ENCODE results near the gene NEXN.
"Not testable (repeated sequence)": the region's sequence is repeated elsewhere in the genome, so short reads cannot be mapped to it uniquely, and the experiment has no call there.

Gene NEXN

GRCh38 chr1:77972080-77972479 is 83.7 kb downstream of the NEXN start:
- DNase-seq, result no peak

DNA sequence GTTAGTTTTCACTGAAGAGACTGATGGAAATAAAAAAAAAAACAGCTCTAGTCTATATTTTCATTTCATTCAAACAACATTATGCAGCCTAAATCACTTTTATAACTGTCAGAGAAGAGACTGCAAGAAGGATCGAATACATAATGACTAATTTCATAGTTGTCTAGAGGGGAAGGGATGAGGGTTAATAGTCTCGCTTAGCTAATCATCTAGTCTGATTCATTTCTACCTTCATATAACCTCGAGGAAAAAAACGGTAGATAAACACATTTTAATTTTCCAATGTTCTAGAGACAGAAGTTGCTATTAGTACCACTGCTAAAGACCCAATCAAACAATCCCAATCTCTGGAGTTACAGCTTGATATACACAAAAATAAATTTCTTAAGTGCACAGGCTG is 87.0 kb downstream of the NEXN start:
- DNase-seq, result peak; percentile 6

DNA sequence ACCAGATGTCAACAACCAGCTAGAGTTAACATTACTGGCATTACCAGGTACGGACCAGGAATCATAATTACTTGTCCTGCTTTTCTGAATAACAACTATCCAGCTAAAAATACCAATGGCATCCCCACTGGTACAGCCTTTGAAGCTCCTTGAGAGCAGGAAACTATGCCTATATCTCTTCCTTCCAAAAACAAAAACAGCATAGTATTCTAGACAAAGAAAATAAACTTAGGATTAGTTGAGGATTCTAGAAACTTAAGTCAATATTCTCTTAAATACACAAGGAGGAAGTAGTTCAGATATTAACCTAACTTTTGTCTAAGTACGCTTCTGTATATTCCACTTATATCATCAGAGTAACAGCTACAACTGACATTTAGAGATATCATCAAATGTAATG is 87.5 kb downstream of the NEXN start:
- no peak for DNase-seq

DNA sequence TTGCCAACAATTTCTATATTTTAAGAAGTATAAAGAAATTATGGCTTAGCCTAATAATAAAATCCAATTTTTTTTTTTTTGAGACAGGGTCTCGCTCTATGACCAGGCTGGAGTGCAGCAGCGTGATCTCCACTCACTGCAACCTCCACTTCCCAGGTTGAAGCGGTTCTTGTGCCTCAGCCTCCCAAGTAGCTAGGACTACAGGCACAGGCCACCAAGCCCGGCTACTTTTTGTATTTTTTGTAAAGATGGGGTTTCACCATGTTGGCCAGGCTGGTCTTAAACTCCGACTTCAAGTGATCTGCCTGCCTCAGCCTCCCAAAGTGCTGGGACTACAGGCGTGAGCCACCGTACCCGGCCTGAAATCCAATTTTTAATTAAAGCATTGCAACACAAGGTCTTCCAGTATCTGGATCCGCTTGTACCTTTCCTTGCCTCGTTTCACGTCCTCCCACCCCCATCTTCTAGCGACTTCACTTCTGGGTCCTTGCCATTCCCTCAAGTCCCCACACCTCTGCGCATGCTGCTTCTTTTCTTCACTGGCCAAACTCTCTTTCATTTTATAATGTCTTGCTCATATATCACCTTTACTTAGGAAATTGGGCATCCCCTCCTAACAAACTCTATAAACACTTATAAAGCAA is 88.1 kb downstream of the NEXN start:
- DNase-seq, result no peak

DNA sequence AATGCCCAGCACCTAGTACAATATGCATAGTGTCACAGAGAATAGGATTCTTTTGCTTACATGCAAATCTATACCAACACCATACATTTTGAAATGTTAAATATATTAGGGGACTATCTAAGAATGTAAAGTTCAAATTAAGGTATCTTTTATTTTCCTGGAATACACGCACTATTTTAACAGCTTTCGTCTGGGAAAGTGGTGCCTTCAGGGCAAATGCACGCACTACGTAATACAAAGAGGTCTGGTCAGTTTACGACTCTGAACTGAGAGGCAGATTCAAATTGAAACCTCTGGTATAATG is 89.5 kb downstream of the NEXN start:
- no peak for DNase-seq

DNA sequence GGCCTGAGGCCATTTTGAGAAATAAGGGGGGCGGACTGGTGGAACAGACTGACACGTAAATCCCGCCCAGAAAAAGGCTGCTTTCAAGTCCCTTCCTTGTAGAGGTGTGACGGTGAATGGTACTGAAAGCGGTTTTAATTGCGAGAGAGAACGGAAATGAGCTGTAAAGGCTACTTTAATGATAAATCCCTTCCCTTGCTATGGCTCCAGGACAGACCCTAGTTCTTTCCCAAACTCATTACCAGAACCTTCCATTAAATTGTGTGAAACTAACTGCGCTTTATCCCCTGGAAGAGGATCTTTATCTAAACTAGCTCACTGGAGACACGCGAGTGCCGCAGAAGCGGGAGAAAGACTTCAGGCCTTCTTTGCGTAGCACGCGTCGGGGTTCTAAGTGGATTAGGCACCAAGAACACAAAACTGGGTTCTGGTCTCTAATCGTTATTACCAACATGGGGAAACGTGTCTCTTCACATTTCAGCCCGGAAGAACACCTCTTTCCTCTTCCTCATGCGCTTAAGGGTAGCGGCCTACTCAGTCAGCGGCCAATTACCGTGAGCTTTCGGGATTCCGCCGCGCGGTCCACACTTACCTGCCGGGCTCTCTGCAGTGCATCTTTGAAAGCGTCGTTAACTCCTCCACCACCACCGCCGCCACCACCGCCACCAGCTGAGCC is 90.0 kb downstream of the NEXN start:
- peak; percentile 82 for DNase-seq

DNA sequence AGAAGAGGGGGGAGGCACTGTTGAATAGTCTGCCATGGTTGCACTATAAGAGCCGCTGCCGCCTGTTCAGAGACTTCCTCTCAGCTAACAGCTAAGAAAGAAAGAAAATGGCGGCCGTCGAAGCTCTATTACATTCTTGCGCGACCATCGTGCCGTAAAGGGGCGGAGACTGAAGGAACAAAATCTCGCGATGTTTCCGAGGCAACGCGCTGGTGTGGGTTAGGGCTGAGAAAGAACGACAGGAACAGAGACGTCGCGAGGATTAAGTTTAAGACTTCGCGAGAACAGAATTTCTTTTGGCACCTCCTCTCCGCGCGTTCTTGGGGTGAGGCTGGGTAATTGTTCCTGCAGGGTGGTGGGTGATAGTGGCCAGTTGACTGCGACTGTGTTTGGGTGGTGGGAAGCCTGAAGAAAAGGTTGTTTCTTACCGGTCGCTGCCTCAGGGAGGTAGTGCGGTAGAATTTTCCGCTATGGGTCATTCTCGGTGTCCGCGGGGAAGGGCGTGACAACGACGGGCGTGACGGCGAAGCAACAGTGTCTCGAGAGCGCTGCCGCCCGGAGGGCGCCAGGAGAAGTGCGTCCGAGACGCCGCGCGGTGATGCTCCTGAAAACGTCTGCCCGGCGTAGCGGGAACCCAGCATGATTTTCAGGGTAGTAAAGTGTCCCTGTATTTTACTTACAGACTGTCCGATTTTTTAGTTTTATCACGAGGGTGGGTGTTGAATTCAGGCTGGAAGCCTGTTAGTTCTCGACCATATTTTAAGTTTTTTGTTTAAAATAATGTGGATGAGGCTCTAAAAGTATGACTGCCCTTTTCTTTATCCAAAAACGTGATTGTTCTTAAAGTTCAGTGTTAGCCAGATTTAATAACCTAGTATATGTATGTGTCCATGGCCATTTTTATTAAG is 90.8 kb downstream of the NEXN start, which contains the start of gene FUBP1:
Gene FUBP1, minus strand, starts transcription at position 104 of the 908 bp plus-strand sequence. Its CDS starts 68 bp downstream, at position 36.
- peak; percentile 96 for DNase-seq

GRCh38 chr1:77983352-77983996 is 95.0 kb downstream of the NEXN start:
- not testable (repeated sequence) for DNase-seq

DNA sequence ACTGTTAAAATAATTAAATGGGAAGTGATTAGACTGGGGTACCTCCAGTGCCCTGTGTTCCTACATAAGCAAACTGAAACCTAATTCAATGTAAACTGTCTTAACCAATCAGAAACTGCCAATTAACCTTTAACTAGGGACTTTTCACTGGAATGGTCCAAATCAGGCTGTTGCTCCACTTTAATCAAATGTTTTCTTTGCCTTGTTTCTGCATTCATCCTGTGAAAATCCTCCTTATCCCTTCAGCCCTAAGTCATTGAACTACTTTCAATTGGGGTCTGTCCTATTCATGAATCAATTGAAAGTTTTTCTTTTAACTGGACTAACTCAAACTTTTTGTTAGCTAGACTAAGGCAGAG is 95.6 kb downstream of the NEXN start:
- no peak for DNase-seq

DNA sequence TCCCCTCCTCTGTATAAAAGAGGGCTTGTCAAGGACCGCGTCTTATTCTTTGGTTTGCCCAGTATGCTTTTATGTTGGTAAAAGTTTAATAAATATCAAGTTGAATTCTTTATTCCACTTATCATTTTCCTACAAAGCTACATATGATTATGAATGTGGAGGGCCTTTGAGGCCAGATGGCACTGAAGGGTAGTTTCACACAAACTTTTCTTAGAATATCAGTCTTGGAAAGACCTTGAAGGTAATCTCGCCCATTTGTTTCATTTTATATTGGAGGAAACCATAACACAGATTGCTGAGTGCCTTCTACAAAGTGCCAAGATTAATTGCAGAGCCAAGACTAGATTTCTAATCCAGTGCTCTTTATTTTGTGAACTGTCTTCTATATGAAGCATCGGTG is 96.2 kb downstream of the NEXN start:
- no peak for DNase-seq

DNA sequence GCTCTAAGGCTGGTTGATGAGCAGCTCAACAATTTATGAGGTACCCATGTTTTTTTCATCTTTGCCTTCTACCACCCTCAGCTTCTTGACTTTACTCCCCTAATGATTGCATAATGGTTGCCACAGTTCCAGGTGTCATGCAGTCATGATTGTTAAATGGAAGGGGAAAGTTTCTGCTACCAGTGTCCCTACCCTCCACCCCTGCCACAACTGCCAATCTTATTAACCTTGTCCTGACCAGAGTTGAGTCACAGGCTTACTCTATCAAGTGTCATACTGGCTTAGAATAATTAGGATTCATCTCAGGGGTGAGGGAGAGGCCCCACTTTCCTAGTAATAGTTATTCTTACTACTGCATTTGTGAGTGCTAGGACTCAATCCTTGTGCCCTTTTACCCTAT is 98.4 kb downstream of the NEXN start:
- DNase-seq, result no peak

- DNase-seq, result no peak
Measured at GRCh38 chr1:77987919-77988318, 99.5 kb downstream of the NEXN start.

DNA sequence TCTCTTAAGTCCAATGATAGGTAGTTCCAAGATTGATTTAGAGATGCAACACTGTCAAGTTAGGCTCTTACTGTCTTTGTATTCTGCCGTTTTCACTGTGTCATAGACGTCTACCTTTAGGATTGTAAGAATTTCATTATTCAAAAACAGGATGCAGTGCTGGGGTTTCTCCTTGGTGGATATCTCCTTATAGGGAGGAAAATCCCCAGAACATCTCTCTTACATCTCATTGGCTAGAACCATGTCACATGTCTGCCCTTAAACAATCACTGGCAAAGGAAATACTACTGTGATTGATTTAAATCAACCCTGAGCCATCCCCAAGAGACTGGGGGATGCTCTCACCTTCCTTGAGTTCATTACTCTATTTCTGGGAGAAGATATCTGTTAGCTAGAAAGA is 101.3 kb downstream of the NEXN start:
- DNase-seq, result no peak

GRCh38 chr1:77990629-77991204 is 102.3 kb downstream of the NEXN start:
- DNase-seq, result no peak

DNA sequence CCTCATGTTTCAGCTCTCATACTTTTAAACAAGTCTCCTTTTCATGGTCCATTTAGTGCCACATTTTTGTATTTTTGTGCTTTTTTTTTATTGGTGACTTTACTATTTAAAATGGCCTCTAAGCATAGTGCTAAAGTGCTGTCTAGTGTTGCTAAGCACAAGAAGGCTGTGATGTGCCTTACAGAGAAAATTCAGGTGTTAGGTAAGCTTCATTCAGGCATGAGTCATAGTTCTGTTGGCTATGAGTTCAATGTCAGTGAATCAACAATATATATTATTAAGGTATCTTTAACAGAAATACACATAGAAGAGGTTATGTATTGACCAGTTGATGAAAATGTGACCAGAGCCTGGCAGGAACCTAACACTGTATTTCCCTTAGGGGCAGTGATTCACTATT is 103.2 kb downstream of the NEXN start:
- no peak for DNase-seq

Data from NCI-H226 (cell line).